ENCODE results near the gene CBX3.

- TF ChIP-seq CTCF (conservative IDR thresholded peaks at IDR 0.05) (no peak), EZH2 (IDR thresholded peaks at IDR 0.05; ENCODE audit: low read depth) (no peak)
Measured at GRCh38 chr7:26185844-26186180, 15.7 kb upstream of the CBX3 start.

Data from PC-9 (cell line).